ENCODE results near the gene STAT6.

STAT6 gene

GRCh38 chr12:57151741-57152630, 40.8 kb upstream of the STAT6 start:
- H3K4me3 ChIP-seq = no peak overlapping the region

GRCh38 chr12:57150400-57151000, 39.3 kb upstream of the STAT6 start:
- no peaks in the 10 kb centered on the region for H3K4me1 ChIP-seq
- no peaks in the 10 kb centered on the region for H3K36me3 ChIP-seq (replicated peaks)
- in situ Hi-C loops (cut with MboI; ENCODE audit: low sequenced_read_pairs) = no loop called here
- no peaks in the 10 kb centered on the region for H3K9me3 ChIP-seq
- H3K4me3 ChIP-seq = no peak overlapping the region
- DNase-seq (ENCODE audit: low spot score in 2 of 2) = no peak
- H3K27me3 ChIP-seq (ENCODE audit: low read depth) = no peaks in the 10 kb centered on the region

More at GRCh38 chr12:57151741-57152630, 40.8 kb upstream of the STAT6 start:
- no peak for DNase-seq (ENCODE audit: low spot score in 2 of 2)
- no peaks in the 10 kb centered on the region for H3K9me3 ChIP-seq
- no peaks in the 10 kb centered on the region for H3K27me3 ChIP-seq (ENCODE audit: low read depth)
- H3K36me3 ChIP-seq (replicated peaks) = peaks cover 4% of the 10 kb centered on the region; the same call in 1 of the 2 replicates
- no peaks in the 10 kb centered on the region for H3K4me1 ChIP-seq
- in situ Hi-C loops (cut with MboI; ENCODE audit: low sequenced_read_pairs) = no loop called here

GRCh38 chr12:57149245-57149900, 38.2 kb upstream of the STAT6 start:
- no peak for DNase-seq (ENCODE audit: low spot score in 2 of 2)
- no peaks in the 10 kb centered on the region; the same call in 1 of the 2 replicates for H3K36me3 ChIP-seq (replicated peaks)
- H3K27me3 ChIP-seq (ENCODE audit: low read depth) = no peaks in the 10 kb centered on the region
- H3K4me1 ChIP-seq = no peaks in the 10 kb centered on the region
- in situ Hi-C loops (cut with MboI; ENCODE audit: low sequenced_read_pairs) = no loop called here
- H3K9me3 ChIP-seq = no peaks in the 10 kb centered on the region
- H3K4me3 ChIP-seq = no peak overlapping the region

GRCh38 chr12:57148469-57149244, 37.5 kb upstream of the STAT6 start:
- H3K36me3 ChIP-seq (replicated peaks) = no peaks in the 10 kb centered on the region; the same call in 1 of the 2 replicates
- in situ Hi-C loops (cut with MboI; ENCODE audit: low sequenced_read_pairs) = no loop called here
- H3K4me3 ChIP-seq = no peak overlapping the region
- DNase-seq (ENCODE audit: low spot score in 2 of 2) = no peak
- no peaks in the 10 kb centered on the region for H3K4me1 ChIP-seq
- no peaks in the 10 kb centered on the region for H3K9me3 ChIP-seq
- no peaks in the 10 kb centered on the region for H3K27me3 ChIP-seq (ENCODE audit: low read depth)

- Histone ChIP-seq H3K27me3 (ENCODE audit: low read depth) (no peaks in the 10 kb centered on the region), H3K4me3 (no peak within 1 kb of the TSS), H3K9me3 (no peaks in the 10 kb centered on the region), H3K36me3 (replicated peaks) (no peaks in the 10 kb centered on the region; the same call in none of the 2 replicates), H3K4me1 (no peaks in the 10 kb centered on the region)
- no peak for DNase-seq (ENCODE audit: low spot score in 2 of 2)
- in situ Hi-C loops (cut with MboI; ENCODE audit: low sequenced_read_pairs) = no loop called here
Observed at GRCh38 chr12:57146961-57147944, 36.1 kb upstream of the STAT6 start, which contains the start of gene LRP1-AS. LRP1-AS (minus strand) TSS chr12:57147619.

- in situ Hi-C loops (cut with MboI; ENCODE audit: low sequenced_read_pairs) = no loop called here
- no peaks in the 10 kb centered on the region; the same call in none of the 2 replicates for H3K36me3 ChIP-seq (replicated peaks)
- H3K9me3 ChIP-seq = no peaks in the 10 kb centered on the region
- no peaks in the 10 kb centered on the region for H3K27me3 ChIP-seq (ENCODE audit: low read depth)
- H3K4me1 ChIP-seq = no peaks in the 10 kb centered on the region
- no peak overlapping the region for H3K4me3 ChIP-seq
- no peak for DNase-seq (ENCODE audit: low spot score in 2 of 2)
Observed at GRCh38 chr12:57146092-57146491, 34.9 kb upstream of the STAT6 start.

- DNase-seq (ENCODE audit: low spot score in 2 of 2) = no peak
- no peaks in the 10 kb centered on the region for H3K4me1 ChIP-seq
- in situ Hi-C loops (cut with MboI; ENCODE audit: low sequenced_read_pairs) = no loop called here
- H3K27me3 ChIP-seq (ENCODE audit: low read depth) = no peaks in the 10 kb centered on the region
- H3K4me3 ChIP-seq = no peak overlapping the region
- H3K9me3 ChIP-seq = no peaks in the 10 kb centered on the region
- no peaks in the 10 kb centered on the region; the same call in none of the 2 replicates for H3K36me3 ChIP-seq (replicated peaks)
Observed at GRCh38 chr12:57145460-57146059, 34.4 kb upstream of the STAT6 start.

- H3K4me1 ChIP-seq = no peaks in the 10 kb centered on the region
- no peak for DNase-seq (ENCODE audit: low spot score in 2 of 2)
- no peak overlapping the region for H3K4me3 ChIP-seq
- in situ Hi-C loops (cut with MboI; ENCODE audit: low sequenced_read_pairs) = no loop called here
- H3K9me3 ChIP-seq = no peaks in the 10 kb centered on the region
- peaks cover 6% of the 10 kb centered on the region for H3K36me3 ChIP-seq (replicated peaks)
- H3K27me3 ChIP-seq (ENCODE audit: low read depth) = no peaks in the 10 kb centered on the region
Observed at GRCh38 chr12:57143454-57143853, 32.3 kb upstream of the STAT6 start.

- in situ Hi-C loops (cut with MboI; ENCODE audit: low sequenced_read_pairs) = no loop called here
- peaks cover 6% of the 10 kb centered on the region for H3K36me3 ChIP-seq (replicated peaks)
- no peak for DNase-seq (ENCODE audit: low spot score in 2 of 2)
- no peaks in the 10 kb centered on the region for H3K9me3 ChIP-seq
- no peaks in the 10 kb centered on the region for H3K4me1 ChIP-seq
- H3K4me3 ChIP-seq = no peak overlapping the region
- H3K27me3 ChIP-seq (ENCODE audit: low read depth) = no peaks in the 10 kb centered on the region
Observed at GRCh38 chr12:57142727-57143126, 31.6 kb upstream of the STAT6 start.

GRCh38 chr12:57142121-57142520, 31.0 kb upstream of the STAT6 start:
- in situ Hi-C loops (cut with MboI; ENCODE audit: low sequenced_read_pairs) = no loop called here
- Histone ChIP-seq H3K27me3 (ENCODE audit: low read depth) (no peaks in the 10 kb centered on the region), H3K4me3 (no peak overlapping the region), H3K9me3 (no peaks in the 10 kb centered on the region), H3K36me3 (replicated peaks) (peaks cover 6% of the 10 kb centered on the region), H3K4me1 (no peaks in the 10 kb centered on the region)
- no peak for DNase-seq (ENCODE audit: low spot score in 2 of 2)

GRCh38 chr12:57141249-57141648, 30.1 kb upstream of the STAT6 start:
- DNase-seq (ENCODE audit: low spot score in 2 of 2) = no peak
- in situ Hi-C loops (cut with MboI; ENCODE audit: low sequenced_read_pairs) = no loop called here
- Histone ChIP-seq H3K4me1 (no peaks in the 10 kb centered on the region), H3K4me3 (no peak overlapping the region), H3K9me3 (no peaks in the 10 kb centered on the region), H3K36me3 (replicated peaks) (peaks cover 6% of the 10 kb centered on the region), H3K27me3 (ENCODE audit: low read depth) (no peaks in the 10 kb centered on the region)

Data from HAP-1 (cell line).